ENCODE data around the gene KNDC1.

The KNDC1 gene

DNA sequence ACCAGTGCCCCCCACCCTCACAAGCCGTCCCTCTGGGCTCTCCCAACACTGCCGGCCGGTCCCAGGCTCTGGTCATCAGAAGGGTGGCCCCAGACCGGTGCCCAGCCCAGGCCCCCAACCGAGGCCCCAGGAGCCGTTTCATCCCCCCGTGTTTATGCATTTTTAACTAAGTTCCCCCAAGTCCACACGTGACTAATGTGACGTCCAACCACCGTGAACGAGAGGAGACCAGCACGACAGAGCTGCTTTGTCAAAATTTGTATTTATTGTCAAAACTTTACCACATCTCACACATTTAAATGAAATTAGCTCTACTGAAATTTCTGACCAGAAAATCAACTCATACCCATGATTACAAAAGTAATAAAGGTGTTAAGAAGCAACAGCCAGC lies 86.2 kb downstream of the KNDC1 start:
- no peak for DNase-seq

DNA sequence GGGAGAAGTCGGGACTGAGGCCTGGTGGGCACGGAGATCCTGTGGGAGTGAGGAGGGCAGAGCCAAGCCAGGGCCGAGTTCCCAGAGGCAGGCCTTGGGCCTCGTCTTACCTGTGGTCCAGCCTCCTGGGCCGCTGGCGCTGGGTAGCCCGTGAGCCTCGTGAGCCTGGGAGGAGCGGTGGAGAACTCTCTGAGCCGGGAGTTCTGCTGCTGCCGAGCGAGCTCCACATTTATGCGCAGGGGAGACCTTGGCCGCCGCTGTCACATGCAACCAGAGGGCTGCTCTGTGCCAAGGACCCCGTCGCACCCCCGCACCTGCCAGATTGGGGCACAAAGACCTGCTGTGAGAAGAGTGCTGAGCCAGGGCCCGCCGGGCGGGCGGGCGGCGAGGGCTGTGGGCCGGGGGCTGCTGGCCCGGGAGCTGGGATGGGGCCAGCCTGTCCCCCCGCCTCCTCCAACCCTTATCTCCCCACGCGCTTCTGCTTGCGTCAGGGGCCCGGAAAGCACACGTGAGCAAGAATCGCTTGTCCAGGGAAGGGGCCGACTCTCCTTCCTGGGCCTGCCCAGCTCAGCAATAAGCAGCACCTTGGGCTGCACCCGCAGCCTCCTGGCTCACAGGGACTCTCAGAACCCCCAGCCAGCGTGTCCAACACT lies 87.8 kb downstream of the KNDC1 start:
- DNase-seq: no peak

DNA sequence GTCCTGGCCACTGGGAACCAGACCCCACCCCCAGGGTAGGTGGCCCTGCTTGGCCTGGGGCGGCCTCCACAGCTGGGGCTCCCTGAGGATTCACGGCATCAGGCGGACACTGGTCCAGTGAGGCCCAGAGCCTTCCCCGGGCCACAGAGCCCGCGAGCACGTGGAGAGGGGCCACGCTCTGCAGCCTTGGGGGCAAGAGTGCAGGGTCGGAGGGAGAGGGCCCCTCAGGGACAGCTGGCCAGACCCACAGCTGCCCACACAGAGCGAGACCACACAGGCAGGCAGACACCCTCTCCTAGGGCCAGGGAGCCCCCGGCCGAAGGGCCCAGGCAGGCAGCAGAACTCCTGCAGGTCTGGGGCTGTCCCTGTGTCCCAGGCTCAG lies 88.3 kb downstream of the KNDC1 start:
- DNase-seq: no peak

DNA sequence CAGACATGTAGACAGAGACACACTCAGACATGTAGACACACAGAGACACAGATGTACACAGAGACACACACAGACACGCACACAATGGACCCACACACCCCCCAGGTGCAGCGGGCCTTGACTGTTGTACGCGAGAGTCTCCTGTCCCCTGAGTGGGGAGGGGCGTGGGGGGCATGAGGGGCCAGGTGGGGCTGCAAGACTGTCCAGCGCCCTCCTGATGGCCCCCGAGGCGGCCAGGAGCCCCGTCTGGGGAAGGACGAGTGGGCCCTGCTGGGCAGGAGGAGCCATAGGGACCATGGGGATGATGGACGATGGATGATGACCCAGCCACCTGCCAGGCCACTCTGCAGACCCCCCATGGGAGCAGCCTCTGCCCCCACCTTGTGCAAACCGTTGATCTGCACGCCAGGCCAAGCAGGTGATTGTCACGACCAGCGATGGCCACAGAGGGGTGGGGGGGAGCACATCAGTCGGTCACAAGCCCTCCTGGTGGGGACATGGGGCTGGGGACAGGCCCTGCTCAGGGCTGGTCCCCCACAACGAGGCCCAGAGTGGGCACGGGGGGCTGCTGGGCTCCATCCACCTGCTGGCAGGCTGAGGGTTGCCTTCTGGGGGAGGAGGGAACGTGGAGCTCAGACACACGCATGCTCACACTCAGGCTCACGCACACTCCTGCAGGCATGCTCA lies 89.2 kb downstream of the KNDC1 start:
- DNase-seq: no peak

DNA sequence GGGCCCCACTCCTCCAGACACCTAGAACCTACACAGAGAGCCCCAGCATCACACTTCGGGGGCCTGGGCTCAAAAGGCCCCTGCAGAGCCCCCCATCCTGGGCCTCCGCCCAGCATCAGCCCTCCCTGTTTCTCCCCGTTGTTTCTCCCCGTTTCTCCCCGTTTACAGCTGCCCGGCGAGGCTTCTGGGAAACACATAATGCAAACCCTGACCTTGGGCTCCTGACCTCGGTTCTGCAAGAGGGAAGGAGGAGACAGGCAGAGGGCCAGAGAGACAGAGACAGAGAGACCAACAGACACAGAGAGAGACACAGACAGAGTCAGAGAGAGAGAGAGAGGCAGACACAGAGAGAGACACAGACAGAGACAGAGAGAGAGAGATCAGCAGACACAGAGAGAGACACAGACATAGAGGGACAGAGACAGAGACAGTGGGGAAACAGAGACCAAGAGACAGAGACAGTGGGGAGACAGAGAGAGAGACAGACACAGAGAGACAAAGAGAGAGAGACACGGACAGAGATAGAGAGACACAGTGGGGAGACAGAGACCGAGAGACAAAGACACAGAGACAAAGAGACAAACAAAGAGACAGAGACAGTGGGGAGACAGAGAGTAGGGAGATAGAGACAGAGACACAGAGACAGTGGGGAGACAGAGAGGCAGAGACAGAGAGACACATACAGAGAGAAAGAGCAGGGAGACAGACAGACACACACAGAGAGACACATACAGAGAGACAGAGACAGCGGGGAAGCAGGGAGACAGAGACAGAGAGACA lies 90.1 kb downstream of the KNDC1 start:
- DNase-seq: no peak

DNA sequence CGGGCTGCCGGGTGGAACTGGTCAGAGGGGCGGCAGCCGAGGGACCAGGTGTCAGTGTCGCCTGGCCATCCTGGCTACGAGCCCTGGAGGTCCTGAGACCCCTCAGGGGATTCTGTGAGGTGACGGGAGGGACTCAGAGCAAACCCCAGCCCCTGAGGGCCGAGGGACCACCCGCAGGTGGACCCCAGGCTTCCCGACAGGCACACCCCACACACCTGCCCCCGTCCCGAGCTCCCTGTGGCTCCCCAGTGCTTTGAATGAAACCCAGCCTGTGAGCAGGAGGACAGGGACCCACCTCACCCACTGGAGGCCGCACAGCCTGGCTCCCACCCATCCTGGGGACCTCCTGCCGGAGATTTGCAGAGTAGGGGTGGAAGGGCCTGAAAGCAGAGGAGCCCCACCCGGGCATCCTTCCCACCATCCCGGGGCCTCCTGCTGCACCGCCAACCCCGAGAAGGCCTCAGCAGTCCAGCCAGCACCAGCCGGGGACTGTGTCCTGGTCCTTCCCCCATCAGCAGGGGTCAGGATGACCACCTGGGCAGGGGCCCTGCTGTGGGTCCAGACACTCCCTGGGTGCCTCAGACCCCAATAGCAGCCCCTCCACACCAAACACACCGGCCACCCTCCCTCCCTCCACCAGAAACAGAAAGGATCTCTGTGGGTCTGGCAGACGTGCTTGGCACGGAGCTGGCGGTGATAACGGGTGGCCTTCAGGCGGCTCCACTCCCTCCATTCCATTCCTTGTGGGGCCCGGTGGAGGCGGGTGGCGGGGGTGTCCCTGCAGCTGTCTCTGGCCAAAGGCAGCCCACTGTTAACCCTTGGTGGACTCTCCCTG lies 91.6 kb downstream of the KNDC1 start:
- no peak for DNase-seq

DNA sequence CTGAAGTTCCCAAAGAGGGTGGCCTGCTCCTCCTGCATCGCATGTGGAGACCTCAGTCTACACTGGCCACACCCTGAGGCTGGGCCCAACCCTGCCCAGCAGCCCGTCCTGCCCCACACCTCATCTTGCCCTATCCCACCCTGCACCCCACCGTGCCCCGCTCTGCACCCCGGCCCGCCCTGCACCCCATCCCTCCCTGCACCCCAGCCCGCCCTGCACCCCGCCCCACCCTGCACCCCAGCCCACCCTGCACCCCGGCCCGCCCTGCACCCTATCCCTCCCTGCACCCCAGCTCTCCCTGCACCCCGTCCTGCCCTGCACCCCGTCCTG lies 92.2 kb downstream of the KNDC1 start:
- DNase-seq: no peak

DNA sequence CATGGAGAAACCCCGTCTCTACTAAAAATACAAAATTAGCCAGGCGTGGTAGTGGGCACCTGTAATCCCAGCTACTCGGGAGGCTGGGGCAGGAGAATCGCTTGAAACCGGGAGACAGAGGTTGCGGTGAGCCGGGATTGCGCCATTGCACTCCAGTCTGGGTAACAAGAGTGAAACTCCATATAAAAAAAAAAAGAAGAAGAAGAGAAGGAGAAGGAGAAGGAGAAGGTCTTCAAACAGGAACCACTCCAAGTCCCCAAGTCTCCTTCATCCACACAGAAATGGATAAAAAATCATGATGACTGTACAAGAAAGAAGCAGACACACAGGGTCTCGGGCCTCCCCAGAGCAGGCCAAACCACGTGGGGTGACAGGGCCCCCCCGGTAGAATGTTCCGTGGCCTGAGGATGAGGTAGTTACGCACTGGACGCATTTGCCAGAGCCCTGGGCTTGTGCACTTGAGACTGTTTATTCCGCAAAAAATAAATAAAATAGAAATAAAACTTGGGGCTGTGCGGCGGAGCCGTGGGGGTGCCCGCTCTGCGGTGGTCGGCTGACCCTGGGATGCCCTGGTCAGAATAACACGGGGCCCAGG lies 93.4 kb downstream of the KNDC1 start:
- DNase-seq: no peak

DNA sequence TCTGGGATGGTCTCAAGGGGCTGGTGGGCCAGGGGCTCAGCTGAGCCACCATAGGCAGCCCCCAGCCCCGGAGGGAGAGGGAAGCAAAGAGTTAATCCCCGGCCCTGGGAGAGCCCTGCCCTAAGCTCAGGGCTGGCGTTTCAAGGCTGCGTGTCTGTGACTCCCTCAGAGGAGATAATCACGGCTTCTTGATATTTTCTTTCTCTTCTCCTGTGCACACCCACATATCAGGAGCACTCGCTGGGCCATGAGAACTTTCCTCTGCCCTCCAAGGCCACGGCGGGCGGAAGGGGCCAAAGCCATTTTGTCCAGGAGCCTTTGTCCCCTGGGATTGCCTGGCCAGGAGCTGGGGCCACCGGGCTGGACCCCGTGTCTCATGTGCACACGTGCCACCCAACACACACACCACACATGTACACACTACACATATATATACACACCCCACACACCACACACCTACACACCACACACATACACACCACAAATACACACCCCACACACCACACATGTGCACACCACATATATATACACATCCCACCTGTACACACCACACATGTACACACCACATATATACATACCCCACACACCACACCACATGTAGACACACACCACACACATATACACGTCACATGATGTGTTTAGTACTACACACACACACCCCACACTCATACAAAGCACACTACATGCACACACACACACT lies 94.6 kb downstream of the KNDC1 start:
- no peak for DNase-seq

DNA sequence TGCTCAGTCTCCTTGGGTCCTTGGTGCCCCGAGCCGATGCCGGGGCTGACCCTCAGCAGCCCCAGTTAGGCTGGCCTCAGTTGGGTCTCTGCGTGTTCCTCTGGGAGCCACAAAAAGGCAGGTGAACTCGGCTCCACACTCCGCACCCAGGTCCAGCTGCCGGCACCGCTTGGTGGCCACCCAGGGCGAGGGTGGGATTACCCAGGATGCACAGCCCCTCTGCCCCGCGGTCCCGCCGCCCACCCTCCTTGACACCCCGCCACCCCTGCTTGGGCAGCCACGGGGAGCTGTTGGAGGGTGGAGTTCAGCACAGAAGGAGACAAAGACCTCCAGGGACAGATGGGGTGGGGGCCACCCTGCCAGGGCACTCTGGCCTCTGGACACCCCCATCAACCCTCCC lies 95.3 kb downstream of the KNDC1 start:
- no peak for DNase-seq

DNA sequence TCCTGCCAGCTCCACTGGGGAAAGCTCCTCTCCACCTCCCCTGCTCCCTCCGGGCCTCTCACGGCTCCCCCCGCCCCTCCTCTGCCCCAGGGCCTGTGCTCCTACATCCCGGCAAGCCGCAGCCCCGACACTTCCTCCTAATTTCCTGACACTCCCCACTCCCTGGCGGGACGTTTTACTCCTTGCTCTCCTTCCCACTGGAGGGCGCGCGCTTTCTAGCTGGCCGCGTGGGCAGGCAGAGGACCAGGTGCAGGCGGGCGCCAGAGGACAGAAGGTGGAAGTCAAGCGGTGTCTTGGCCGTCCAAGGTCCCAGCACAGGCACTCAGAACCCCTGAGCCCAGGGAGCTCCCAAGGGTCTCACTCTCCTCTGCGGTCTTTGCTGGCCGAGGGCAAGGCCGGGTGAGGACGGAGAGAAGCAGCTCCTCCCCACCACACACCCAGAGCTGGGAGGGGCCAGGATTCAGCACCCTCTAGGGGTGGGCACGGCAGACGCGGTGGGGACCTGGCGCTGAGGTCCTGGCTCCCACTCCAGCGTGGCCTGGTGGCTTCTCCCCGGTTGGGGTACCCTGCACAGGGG lies 97.6 kb downstream of the KNDC1 start:
- no peak for DNase-seq

DNA sequence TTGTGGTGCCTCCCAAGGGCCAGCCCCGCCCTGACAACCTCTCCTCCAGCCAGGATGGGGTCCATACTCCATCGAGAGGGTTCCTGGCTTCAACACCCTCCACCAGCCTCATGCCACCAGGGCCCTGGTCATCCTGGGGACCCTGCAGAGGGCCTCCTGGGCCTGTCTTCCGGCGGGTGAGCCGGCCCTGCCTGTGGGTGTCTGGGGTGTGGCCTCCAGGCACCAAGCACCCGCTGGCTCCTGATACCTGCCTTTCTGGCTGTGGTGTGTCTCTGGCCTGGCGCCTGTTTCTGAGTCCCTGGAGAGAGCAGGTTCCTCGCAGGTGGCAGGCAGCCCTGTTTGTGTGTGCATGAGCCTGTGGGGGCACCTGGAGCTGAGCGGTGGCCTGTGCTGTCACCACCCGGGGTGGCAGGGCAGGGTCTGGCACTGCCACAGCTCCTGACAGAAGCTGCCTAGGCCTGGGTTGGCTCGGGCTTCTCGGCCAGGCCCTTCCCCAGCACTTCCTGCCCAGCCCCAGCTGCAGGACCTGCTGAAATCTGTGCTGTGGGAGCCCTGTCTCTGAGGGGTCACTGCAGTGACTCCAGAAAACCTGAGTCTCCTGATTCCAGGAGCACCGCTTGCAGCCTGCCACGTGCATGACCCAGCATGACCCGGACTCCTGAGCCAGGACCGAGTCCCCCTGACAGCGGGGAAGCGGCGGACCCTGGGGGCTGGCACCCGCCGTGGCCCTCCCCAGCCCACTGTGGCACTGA lies 98.2 kb downstream of the KNDC1 start:
- DNase-seq: peak; percentile 15

DNA sequence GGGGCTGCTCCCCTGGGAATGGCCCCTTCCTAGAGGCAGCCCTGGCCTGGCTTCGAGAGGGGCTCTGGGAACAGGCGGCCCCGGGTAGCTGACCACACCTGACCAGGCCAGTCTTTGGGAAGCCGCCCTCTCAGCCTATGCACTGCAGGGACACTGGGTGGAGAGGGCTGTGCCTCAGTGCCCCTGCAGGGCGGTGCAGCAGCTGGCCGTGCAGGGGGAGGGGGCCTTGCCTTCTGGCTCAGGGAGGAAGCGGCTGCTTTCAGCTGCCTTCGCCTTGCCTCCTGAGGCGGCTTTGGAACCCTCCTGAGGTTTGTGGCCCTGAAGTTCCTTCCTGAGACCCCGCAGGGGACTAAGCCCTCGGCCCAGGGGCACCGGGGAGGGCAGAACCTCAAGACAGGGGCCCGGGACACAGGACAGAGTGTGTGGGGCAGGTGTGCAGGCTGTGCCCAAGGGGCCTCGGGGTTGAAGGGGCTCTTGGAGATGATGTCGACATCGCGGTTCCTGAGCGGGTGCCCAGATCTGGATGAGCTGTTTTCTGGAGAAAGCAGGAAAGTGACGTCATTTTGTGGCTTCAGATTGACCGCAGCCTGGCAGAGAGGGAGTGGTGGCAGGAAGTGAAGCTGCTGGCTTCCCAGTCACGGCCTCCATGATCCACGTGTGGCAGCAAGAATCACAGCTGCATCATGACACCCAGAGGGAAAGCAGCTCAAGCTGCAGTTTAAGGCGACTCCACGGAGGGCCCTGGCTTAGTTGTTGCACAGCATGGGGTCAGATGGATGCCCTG lies 99.0 kb downstream of the KNDC1 start:
- peak; percentile 62 for DNase-seq

DNA sequence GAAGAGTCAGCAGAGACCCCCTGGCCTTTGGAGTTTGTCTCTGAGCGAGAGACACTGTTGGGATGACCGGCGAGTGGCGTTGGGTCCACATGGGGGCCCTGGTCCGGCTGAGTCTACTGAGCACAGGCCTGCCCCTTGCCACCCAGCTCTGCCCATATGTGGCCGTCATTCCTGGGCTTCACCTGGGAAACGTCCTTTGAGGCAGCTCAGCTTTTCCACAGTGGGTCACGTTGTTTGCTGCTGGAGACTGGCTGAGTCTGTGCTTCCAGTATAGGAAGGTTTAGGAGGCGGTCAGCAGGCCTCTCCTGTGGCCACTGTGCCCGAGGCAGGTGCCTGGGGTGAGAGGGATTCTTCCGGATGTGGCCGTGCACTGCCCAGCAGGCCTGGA lies 99.6 kb downstream of the KNDC1 start:
- no peak for DNase-seq

DNA sequence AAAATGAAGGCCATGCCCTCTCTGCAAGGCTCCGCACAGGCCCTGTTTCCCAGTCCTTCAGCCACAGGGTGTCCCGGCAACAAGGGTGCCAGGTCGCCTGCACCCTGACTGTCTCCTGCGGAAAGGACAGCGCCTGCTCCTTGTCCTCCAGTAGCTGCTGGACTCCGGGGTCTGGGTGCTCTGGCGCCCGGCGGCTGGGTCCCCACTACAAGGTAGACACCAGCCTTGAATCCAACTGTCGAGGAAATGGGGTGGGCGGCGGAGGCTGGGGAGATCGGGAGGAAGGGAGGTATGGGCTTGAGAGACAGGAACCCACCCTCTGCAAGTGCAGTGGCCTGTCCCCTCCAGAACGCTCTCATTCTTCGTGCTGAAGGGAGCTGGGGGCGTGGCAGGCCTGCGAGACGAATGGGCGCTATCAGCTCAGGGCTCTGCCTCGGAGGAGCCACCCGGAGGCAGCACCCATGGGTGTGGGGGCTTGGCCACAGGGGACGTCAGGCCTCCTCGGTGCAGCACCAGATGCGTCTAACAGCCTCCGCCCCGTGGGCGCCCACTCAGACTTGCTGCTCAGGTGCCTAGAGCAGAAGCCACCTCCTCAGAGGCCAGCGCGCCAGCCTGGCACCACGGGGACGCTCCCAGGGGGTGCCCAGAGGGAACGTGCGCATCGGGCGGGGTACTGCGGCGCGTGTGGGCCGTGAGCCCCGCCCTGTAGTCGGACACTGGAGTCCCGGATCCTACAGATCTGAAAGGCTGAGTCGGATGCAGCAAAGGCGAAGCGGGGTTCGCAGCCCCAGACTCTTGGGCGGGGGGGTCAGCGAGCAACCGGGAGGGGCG lies 101.1 kb downstream of the KNDC1 start:
- DNase-seq: no peak

DNA sequence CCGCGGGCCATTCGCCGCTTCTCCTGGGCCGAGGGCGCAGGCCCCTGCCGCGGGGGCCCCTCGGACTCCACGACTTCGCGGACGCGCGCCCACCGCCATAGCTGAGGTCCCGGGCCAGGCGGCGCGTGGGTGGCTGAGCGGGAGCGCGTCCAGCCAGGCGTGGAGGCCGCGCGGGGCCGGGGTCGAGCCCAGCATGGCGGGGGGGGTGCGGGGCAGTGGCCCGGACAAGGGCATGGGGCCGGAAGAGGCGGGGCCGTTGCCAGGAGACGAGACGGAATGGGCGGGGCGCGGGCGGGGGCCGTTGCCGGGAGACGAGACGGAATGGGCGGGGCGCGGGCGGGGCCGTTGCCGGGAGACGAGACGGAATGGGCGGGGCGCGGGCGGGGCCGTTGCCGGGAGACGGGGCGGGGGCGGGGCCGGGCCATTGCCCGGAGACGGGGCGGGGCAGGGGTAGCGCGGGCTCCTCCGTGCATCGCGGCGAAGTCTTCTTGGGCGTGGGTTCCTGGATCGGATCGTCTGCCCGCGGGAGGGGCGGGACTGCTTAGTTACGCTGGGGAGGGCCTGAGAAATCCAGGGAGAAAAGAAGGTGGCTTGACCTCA lies 101.8 kb downstream of the KNDC1 start:
- DNase-seq: peak; percentile 43

DNA sequence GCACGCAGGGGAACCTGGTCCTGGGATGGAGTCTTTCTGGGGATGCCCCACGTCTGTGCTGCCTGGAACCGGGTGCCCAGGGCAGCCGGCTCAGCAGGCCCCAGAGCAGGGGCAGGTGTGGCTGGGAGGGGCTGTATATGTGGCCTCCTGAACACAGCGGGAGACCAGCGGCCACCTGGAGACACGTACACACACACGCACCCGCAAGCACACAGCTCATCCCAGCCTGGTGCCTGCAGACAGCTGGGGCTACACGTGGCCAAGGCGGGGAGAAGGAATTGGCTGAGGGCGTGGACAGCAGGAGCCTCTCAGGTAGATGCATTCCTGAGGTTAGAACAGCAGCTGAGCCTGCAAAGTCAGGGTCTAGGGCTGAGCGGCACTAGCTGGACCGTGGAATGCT lies 102.7 kb downstream of the KNDC1 start:
- DNase-seq: no peak

DNA sequence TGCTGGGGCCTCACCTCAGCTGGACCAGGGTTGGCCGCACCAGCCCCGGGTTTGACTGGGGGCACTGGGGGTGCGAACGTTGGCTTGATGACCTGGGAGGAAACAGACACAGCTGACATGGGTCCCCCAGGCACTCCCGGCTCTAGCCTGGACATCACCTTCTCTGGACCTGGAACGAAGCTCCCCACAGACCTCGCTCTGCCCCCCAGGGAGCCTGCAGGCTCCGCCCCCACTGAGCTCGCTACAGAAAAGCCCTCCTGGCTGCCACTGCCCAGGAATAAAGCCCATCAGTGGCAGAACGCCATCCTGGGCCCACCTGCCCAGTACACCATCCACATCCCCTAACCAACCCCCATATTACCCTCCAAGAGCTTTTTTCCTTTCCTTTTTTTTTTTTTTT lies 103.7 kb downstream of the KNDC1 start:
- DNase-seq: no peak

DNA sequence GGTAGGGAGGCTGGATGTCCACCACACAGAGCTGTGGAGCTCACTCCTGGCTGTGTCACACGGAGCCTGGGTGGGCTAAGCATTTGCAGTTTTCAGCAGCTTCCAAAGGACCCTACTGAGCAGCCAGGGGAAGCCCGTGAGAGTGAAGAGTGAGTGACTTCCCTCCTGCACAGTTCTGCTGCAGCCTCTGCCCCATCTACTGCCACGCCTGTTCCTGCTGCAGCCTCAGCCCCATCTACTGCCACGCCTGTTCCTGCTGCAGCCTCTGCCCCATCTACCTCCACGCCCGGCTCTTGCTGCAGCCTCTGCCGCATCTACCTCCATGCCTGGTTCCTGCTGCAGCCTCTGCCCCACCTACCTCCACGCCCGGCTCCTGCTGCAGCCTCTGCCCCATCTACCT lies 104.4 kb downstream of the KNDC1 start:
- no peak for DNase-seq

Data from NCI-H2029 (cell line).